GM18505 (cell line): ENCODE data around the gene ADGRG6.

ENCODE experiments used
- ATAC-seq: cut with Tn5 transposase; IDR thresholded peaks from one replicate; pipeline ENCODE4 v1.9.1; 2021; ENCODE audit not compliant: unreplicated experiment
- POLR2A ChIP-seq: IDR thresholded peaks from 4 replicates; pipeline ENCODE4 v1.6.1; 2011; ENCODE audit warnings: borderline replicate concordance; ENCODE audit not compliant: insufficient read depth, insufficient read length; ENCODE audit errors: extremely low read depth

The ADGRG6 gene

GRCh38 chr6:142320366-142320765 is 18.6 kb downstream of the ADGRG6 start:
- TF ChIP-seq POLR2A, result no peak
- no peak for ATAC-seq

GRCh38 chr6:142321451-142321850 is 19.6 kb downstream of the ADGRG6 start:
- no peak for ATAC-seq
- no peak for TF ChIP-seq POLR2A

GRCh38 chr6:142322066-142322465 is 20.3 kb downstream of the ADGRG6 start:
- no peak for ATAC-seq
- no peak for TF ChIP-seq POLR2A

- ATAC-seq, result no peak
- no peak for TF ChIP-seq POLR2A
Measured at GRCh38 chr6:142322504-142323198, 20.8 kb downstream of the ADGRG6 start.

DNA sequence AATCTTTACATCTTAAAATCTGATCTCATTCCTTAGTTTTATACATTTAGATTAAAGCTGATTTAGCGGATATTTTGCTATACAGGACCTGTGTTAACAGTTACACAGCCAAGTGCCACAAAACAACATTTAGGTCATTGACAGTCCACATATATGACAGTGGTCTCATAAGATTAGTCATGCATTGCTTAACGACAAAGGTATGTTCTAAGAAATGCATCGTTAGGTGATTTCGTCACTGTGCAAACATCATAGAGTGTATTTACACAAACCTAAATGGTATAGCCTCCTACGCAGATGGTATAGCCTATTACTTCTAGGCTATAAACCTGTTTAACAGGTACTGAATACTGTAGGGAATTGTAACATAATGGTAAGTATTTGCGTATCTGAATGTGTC is 21.6 kb downstream of the ADGRG6 start:
- ATAC-seq, result no peak

DNA sequence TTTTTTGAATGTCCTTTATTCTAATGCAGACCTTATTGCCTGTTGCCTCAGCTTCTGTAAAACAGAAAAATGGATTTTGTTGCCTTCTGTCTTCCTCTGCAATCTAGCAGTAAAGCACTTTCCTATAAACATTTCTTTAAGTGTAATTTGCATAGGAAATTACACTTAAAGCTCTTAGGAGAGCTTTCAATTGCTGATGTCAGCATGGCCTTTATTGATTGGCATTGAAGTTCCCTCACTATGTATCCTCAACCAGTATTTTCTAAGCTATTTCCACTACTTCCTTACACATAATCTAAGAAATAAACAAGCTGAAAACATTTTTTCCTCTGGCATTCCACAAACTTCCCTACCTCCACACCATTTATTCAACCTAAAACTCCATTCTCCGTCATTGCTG is 22.3 kb downstream of the ADGRG6 start:
- no peak for ATAC-seq
- TF ChIP-seq POLR2A, result no peak

More for the DNA sequence above, 21.6 kb downstream of the ADGRG6 start:
- no peak for TF ChIP-seq POLR2A

- no peak for ATAC-seq
- TF ChIP-seq POLR2A, result no peak
Measured at GRCh38 chr6:142325111-142325510, 23.3 kb downstream of the ADGRG6 start.

DNA sequence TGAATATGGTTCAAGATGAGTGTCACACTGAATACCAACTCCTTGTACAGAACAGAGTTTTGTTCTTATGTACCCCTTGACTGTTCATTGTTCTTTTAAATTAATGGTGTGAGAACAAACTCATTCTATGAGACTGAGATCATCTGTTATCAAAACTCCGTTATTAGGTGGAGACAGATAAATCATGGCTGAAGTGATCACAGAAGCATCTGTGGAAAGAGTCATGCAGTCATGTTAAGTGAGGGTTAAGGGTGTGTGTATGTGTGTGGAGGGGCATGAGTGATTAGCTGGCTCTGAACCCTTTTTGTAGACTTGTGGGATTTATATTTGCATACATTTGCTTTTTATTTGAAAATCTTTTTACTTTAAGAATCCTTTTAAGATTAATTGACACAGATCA is 24.7 kb downstream of the ADGRG6 start:
- no peak for ATAC-seq
- no peak for TF ChIP-seq POLR2A

- ATAC-seq, result no peak
Measured at GRCh38 chr6:142328070-142328469, 26.3 kb downstream of the ADGRG6 start.

GRCh38 chr6:142329486-142330113 is 27.8 kb downstream of the ADGRG6 start:
- no peak for TF ChIP-seq POLR2A
- ATAC-seq, result no peak

More at GRCh38 chr6:142328070-142328469, 26.3 kb downstream of the ADGRG6 start:
- TF ChIP-seq POLR2A, result no peak

DNA sequence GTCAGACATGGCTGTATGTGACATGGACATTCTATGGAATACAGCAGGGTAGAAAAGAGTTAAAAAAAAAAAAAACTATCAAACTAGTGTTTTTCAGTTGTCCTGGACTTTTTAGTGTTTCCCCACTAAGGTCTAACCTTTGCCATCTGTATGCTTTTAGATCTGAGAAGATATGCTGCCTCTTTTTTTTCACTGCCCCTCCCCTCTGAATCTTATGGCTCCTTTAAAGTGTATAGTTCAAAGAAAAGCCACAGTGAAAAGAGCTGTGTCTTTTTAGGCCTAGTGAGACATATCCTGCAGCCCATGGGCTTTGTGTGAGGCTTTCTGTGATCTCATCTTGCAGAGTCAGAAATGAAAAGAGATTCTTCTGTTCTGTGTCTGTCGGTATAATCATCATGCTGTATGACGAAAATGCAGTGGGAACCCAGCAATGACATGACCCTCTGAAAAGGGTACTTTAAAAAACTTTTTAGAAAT is 29.3 kb downstream of the ADGRG6 start:
- no peak for TF ChIP-seq POLR2A
- no peak for ATAC-seq

DNA sequence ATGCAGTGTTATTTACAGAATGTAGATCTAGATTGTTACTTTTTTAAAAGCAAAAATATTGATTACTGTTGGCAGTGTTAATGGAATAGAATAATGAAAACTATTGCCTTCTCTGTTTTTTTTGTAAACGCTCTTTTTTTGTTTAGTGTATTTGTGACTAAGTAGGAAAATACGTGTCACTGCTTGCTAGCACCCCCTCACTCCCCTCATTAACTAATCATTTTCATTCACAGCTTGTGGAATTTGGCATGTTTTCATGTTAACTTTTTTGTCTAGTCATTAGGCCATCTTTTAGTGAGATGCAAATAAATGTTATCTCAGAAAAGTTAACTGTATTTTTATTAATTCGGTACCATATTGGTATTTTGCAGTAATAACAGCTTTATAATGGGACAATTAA is 29.8 kb downstream of the ADGRG6 start:
- no peak for TF ChIP-seq POLR2A
- no peak for ATAC-seq

DNA sequence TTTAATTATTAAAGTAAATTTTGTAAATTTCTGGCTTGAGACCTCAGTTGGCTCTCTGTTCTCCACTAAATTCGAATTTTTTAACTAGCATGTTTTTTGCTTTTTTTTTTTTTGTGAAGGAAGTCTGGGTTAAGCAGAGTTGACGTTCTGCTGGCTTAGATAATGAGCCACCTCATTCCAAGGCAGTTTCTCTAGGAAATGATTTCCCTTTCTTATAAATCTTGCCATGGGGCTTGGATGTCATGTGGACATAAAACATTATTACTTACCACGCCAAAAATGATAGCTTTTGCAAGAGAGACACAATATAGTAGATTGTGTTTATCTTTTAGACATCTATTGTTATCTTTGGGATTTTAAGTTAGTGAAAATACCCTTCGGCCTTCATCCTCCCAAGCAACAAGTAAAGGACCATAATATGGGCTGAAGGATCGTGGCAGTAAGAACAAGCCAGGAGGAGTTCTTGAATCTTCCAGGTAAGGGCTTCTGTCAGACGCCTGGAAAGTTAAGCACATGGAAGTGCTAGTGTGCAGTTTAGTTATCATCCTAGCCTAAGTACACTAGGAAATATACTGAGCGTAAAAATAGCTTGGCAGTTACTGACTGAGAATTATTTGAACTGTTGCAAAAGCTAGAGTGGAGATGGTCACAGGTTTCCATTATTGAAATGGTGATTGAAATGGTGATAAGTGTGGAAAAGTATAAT is 30.7 kb downstream of the ADGRG6 start:
- TF ChIP-seq POLR2A, result no peak
- ATAC-seq, result no peak

GRCh38 chr6:142333431-142333830 is 31.6 kb downstream of the ADGRG6 start:
- no peak for TF ChIP-seq POLR2A
- ATAC-seq, result no peak

DNA sequence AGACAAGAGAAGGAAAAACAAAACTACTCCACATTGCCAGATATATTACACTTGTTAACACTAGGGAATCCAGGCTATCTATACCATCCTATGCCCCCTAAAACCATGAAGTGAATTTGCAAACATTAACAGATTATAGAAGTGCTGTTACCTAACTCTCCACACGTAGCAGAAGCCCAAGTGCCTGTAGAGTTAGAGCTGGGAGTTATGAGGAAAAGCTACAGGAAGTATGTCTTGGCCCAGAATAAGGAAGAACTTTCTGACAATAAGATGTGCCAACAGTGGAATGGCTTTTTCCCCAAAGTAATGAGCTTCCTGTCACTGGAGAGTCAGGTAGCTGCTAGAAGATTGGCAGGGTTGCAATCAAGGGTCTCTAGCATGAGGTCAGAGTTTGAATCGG is 32.5 kb downstream of the ADGRG6 start:
- TF ChIP-seq POLR2A, result no peak
- ATAC-seq, result no peak

- no peak for ATAC-seq
- TF ChIP-seq POLR2A, result no peak
Measured at GRCh38 chr6:142335415-142335814, 33.6 kb downstream of the ADGRG6 start.
